Neural cell (in vitro differentiated cells): ENCODE results near the gene CD14. TPM values are rescaled to one million over a fixed set of nuclear protein-coding genes. Genes with fewer than 3 reads are reported as not detected.

Source experiments
- H2AFZ ChIP-seq: fragments of 200-600, 300-800 bp; sonication (generic), shearing (Covaris generic); 2 replicates; pipeline ENCODE4 v1.6.0; 2014; ENCODE audit warnings: low read depth, mild to moderate bottlenecking, antibody characterized with exemption, low read length, moderate library complexity
- H3F3A ChIP-seq: fragments of 200-600 bp; shearing (Covaris generic); 2 replicates; pipeline ENCODE4 v1.6.1; 2016; ENCODE audit warnings: mild to moderate bottlenecking, moderate library complexity, mixed read lengths, antibody characterized with exemption, low read length; ENCODE audit not compliant: insufficient read depth, poor library complexity, severe bottlenecking
- H3K27ac ChIP-seq: fragments of 200-600, 300-800 bp; sonication (generic), shearing (Covaris generic); 2 replicates; pipeline ENCODE4 v1.5.1; 2014; ENCODE audit warnings: mild to moderate bottlenecking, low read length, moderate library complexity
- H3K27me3 ChIP-seq: fragments of 300-800, 200-600 bp; sonication (generic), shearing (Covaris generic); 2 replicates; pipeline ENCODE4 v1.6.0; 2014; ENCODE audit warnings: mild to moderate bottlenecking, low read depth, low read length, moderate library complexity; ENCODE audit not compliant: insufficient read depth
- H3K36me3 ChIP-seq: fragments of 300-800, 200-600 bp; sonication (generic), shearing (Covaris generic); 2 replicates; pipeline ENCODE4 v1.5.1; 2014; ENCODE audit warnings: mild to moderate bottlenecking, antibody characterized with exemption, low read length, moderate library complexity; ENCODE audit not compliant: insufficient read depth
- H3K4me2 ChIP-seq: fragments of 300-800, 200-600 bp; sonication (generic), shearing (Covaris generic); 2 replicates; pipeline ENCODE4 v1.6.0; 2014; ENCODE audit warnings: mild to moderate bottlenecking, low read length
- H3K4me3 ChIP-seq: fragments of 300-800, 200-600 bp; sonication (generic), shearing (Covaris generic); 2 replicates; pipeline ENCODE4 v1.5.1; 2014; ENCODE audit warnings: mild to moderate bottlenecking, low read length, moderate library complexity
- H3K79me2 ChIP-seq: fragments of 200-600 bp; shearing (Covaris generic); replicated peaks from 2 replicates; pipeline ENCODE4 v1.6.0; 2014; ENCODE audit warnings: mild to moderate bottlenecking, low read length, moderate library complexity; ENCODE audit not compliant: insufficient read depth
- H3K9ac ChIP-seq: fragments of 300-800, 200-600 bp; sonication (generic), shearing (Covaris generic); 2 replicates; pipeline ENCODE4 v1.6.1; 2016; ENCODE audit warnings: mild to moderate bottlenecking, low read length, mixed read lengths
- H3K9me2 ChIP-seq: fragments of 200-600 bp; shearing (Covaris generic); 2 replicates; pipeline ENCODE4 v1.6.1; 2016; ENCODE audit warnings: mild to moderate bottlenecking, low read length, mixed read lengths; ENCODE audit not compliant: insufficient read depth
- H3K9me3 ChIP-seq: fragments of 200-600, 300-800 bp; sonication (generic), shearing (Covaris generic); 2 replicates; pipeline ENCODE4 v1.6.1; 2016; ENCODE audit warnings: mild to moderate bottlenecking, mixed run types, low read length, moderate library complexity, mixed read lengths
- H4K20me1 ChIP-seq: fragments of 200-600 bp; shearing (Covaris generic); 2 replicates; pipeline ENCODE4 v1.6.1; 2016; ENCODE audit warnings: mild to moderate bottlenecking, mixed run types; ENCODE audit not compliant: insufficient read depth
- EP300 ChIP-seq: fragments of 450-650 bp; conservative IDR thresholded peaks from 2 replicates; pipeline ENCODE4 v1.6.1; 2014; ENCODE audit warnings: antibody characterized with exemption, mild to moderate bottlenecking, moderate library complexity; ENCODE audit not compliant: poor library complexity, severe bottlenecking
- EZH2 ChIP-seq: fragments of 200-600, 300-800 bp; shearing (Covaris generic), sonication (generic); IDR thresholded peaks from 2 replicates; pipeline ENCODE4 v1.6.1; 2014; ENCODE audit warnings: antibody characterized with exemption, low read length, borderline replicate concordance, mild to moderate bottlenecking; ENCODE audit not compliant: insufficient read depth, poor library complexity, severe bottlenecking
- MXI1 ChIP-seq: fragments of 450-650 bp; conservative IDR thresholded peaks from 2 replicates; pipeline ENCODE4 v1.6.1; 2014; ENCODE audit warnings: antibody characterized with exemption, mild to moderate bottlenecking; ENCODE audit not compliant: poor library complexity, severe bottlenecking
- POLR2AphosphoS5 ChIP-seq: IDR thresholded peaks from 2 replicates; pipeline ENCODE4 v1.6.1; 2012
- RAD21 ChIP-seq: fragments of 450-650 bp; conservative IDR thresholded peaks from 2 replicates; pipeline ENCODE4 v1.6.1; 2014; ENCODE audit warnings: antibody characterized with exemption, mild to moderate bottlenecking, moderate library complexity
- SMC3 ChIP-seq: fragments of 450-650 bp; conservative IDR thresholded peaks from 2 replicates; pipeline ENCODE4 v1.6.1; 2014; ENCODE audit warnings: antibody characterized with exemption, mild to moderate bottlenecking, moderate library complexity; ENCODE audit not compliant: poor library complexity
- TAF1 ChIP-seq: IDR thresholded peaks from 2 replicates; pipeline ENCODE4 v1.6.1; 2012; ENCODE audit warnings: low read depth
- polyA minus RNA-seq: library from RNA; depleted of rRNA, polyadenylated mRNA; stranded (reverse); fragments of >200 nt; gene quantifications from 2 replicates; pipeline ENCODE4 v1.2.3, GENCODE V29; 2014
- polyA plus RNA-seq: library from polyadenylated mRNA; depleted of rRNA; stranded (reverse); fragments of >200 nt; gene quantifications from 2 replicates; pipeline ENCODE4 v1.2.3, GENCODE V29; 2014
- TF ChIP-seq, protein P1 (sequence below): IDR thresholded peaks from 2 replicates; pipeline ENCODE4 v1.6.1; 2012; ENCODE audit warnings: borderline replicate concordance
- TF ChIP-seq, protein P2 (sequence below): fragments of 450-650 bp; IDR thresholded peaks from 2 replicates; pipeline ENCODE4 v1.5.1; 2014; ENCODE audit warnings: antibody characterized with exemption, mild to moderate bottlenecking, moderate library complexity; ENCODE audit not compliant: poor library complexity, severe bottlenecking

Gene CD14
- polyA plus RNA-seq (1.5 TPM in 1 of 2 replicates, not detected in the other), polyA minus RNA-seq (0.49 TPM in 1 of 2 replicates, not detected in the other)

DNA sequence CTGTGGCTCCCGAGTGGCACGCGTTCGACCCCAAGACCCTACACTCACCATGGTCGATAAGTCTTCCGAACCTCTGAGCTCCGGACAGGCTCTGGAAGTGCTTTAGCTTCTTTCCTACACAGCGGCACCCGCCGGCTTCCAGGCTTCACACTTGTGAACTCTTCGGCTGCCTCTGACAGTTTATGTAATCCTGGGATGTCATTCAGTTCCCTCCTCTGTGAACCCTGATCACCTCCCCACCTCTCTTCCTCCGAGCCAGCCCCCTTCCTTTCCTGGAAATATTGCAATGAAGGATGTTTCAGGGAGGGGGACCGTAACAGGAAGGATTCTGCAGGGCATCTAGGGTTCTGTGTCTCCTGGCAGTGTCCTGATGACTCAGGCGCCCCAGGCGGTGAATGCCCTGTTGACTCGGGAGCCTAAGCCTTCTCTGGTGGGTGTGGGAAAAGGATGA is at the start of gene CD14:
Gene CD14 (minus strand): TSS at position 155 of the 451 bp plus-strand sequence. CDS start 104 bp downstream, at position 51.
- Histone ChIP-seq H3K9ac (no peak within 1 kb of the TSS), H3K27ac (no peak within 1 kb of the TSS), H4K20me1 (no peaks in the 10 kb centered on the region), H3K27me3 (no peaks in the 10 kb centered on the region), H3K4me2 (no peak within 1 kb of the TSS), H3K9me2 (no peaks in the 10 kb centered on the region), H3K9me3 (no peaks in the 10 kb centered on the region), H2AFZ (no peak within 1 kb of the TSS), H3K4me3 (no peak within 1 kb of the TSS), H3K79me2 (no peaks in the 10 kb centered on the region), H3K36me3 (no peaks in the 10 kb centered on the region), H3F3A (no peaks in the 10 kb centered on the region)
- TF ChIP-seq RAD21 (no peak), TAF1 (no peak), EP300 (no peak)
- TF ChIP-seq, protein P1, sequence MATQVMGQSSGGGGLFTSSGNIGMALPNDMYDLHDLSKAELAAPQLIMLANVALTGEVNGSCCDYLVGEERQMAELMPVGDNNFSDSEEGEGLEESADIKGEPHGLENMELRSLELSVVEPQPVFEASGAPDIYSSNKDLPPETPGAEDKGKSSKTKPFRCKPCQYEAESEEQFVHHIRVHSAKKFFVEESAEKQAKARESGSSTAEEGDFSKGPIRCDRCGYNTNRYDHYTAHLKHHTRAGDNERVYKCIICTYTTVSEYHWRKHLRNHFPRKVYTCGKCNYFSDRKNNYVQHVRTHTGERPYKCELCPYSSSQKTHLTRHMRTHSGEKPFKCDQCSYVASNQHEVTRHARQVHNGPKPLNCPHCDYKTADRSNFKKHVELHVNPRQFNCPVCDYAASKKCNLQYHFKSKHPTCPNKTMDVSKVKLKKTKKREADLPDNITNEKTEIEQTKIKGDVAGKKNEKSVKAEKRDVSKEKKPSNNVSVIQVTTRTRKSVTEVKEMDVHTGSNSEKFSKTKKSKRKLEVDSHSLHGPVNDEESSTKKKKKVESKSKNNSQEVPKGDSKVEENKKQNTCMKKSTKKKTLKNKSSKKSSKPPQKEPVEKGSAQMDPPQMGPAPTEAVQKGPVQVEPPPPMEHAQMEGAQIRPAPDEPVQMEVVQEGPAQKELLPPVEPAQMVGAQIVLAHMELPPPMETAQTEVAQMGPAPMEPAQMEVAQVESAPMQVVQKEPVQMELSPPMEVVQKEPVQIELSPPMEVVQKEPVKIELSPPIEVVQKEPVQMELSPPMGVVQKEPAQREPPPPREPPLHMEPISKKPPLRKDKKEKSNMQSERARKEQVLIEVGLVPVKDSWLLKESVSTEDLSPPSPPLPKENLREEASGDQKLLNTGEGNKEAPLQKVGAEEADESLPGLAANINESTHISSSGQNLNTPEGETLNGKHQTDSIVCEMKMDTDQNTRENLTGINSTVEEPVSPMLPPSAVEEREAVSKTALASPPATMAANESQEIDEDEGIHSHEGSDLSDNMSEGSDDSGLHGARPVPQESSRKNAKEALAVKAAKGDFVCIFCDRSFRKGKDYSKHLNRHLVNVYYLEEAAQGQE, result no peak

DNA sequence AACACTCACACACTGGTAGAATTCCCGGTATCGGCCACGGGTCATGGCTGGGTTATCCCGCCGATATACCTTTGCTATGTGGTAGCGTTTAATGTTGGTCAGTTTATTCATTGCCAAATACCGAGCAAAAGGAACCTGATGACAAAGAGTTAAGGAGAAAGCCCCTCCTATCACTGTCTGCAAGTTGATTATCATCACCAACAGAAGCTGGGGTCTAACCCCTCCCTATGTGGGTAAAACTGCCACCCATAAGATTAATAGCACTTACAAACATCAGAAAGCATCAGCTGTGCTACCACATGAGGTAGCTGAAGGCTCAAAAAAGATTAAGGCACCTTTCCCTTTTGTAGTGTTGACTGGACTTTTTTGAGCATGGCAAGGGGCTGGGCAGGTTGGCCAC is 46.0 kb upstream of the CD14 start:
- H3K9ac ChIP-seq, result no peak overlapping the region
- H3K4me3 ChIP-seq, result no peak overlapping the region
- H3K27me3 ChIP-seq, result no peaks in the 10 kb centered on the region
- no peak overlapping the region for H2AFZ ChIP-seq
- no peaks in the 10 kb centered on the region for H3K9me3 ChIP-seq
- TF ChIP-seq EP300, result no peak
- no peak for TF ChIP-seq POLR2AphosphoS5
- no peak for TF ChIP-seq RAD21
- TF ChIP-seq EZH2, result no peak
- no peak for TF ChIP-seq SMC3
- TF ChIP-seq TAF1, result no peak
- TF ChIP-seq, protein P1, result no peak
- TF ChIP-seq, protein P2, sequence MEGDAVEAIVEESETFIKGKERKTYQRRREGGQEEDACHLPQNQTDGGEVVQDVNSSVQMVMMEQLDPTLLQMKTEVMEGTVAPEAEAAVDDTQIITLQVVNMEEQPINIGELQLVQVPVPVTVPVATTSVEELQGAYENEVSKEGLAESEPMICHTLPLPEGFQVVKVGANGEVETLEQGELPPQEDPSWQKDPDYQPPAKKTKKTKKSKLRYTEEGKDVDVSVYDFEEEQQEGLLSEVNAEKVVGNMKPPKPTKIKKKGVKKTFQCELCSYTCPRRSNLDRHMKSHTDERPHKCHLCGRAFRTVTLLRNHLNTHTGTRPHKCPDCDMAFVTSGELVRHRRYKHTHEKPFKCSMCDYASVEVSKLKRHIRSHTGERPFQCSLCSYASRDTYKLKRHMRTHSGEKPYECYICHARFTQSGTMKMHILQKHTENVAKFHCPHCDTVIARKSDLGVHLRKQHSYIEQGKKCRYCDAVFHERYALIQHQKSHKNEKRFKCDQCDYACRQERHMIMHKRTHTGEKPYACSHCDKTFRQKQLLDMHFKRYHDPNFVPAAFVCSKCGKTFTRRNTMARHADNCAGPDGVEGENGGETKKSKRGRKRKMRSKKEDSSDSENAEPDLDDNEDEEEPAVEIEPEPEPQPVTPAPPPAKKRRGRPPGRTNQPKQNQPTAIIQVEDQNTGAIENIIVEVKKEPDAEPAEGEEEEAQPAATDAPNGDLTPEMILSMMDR, result no peak
- TF ChIP-seq MXI1, result no peak
- peaks cover 20% of the 10 kb centered on the region for H3K36me3 ChIP-seq
- no peaks in the 10 kb centered on the region for H3K79me2 ChIP-seq
- H3K9me2 ChIP-seq, result no peaks in the 10 kb centered on the region
- H3K4me2 ChIP-seq, result no peak overlapping the region
- no peak overlapping the region for H3K27ac ChIP-seq
- H4K20me1 ChIP-seq, result no peaks in the 10 kb centered on the region
- H3F3A ChIP-seq, result no peaks in the 10 kb centered on the region
